Mesendoderm (in vitro differentiated cells): ENCODE results near the gene SLC12A9.

ENCODE experiments used
- DNase-seq: peaks from one replicate; pipeline ENCODE4 v3.0.0; 2013
- H2AK5ac ChIP-seq: 2 replicates; pipeline ENCODE4 v1.6.1; 2013; ENCODE audit warnings: low read length, inconsistent platforms
- H2BK120ac ChIP-seq: 2 replicates; pipeline ENCODE4 v1.6.1; 2013; ENCODE audit warnings: low read depth, mild to moderate bottlenecking, low read length, moderate library complexity, mixed read lengths
- H2BK15ac ChIP-seq: replicated peaks from 2 replicates; pipeline ENCODE4 v1.6.1; 2013; ENCODE audit warnings: low read depth, mild to moderate bottlenecking, moderate library complexity
- H2BK5ac ChIP-seq: 2 replicates; pipeline ENCODE4 v1.6.1; 2013; ENCODE audit warnings: low read length, inconsistent platforms
- H3K18ac ChIP-seq: 2 replicates; pipeline ENCODE4 v1.6.1; 2013; ENCODE audit warnings: mild to moderate bottlenecking, low read length, mixed read lengths
- H3K23ac ChIP-seq: one replicate; pipeline ENCODE4 v1.6.1; 2013; ENCODE audit warnings: low read length
- H3K27ac ChIP-seq: 2 replicates; pipeline ENCODE4 v1.5.1; 2013; ENCODE audit warnings: low read depth, mild to moderate bottlenecking, inconsistent platforms, low read length, moderate library complexity
- H3K27me3 ChIP-seq: 2 replicates; pipeline ENCODE4 v1.6.1; 2013; ENCODE audit warnings: low read length, control low read depth, mild to moderate bottlenecking, inconsistent platforms; ENCODE audit not compliant: insufficient read depth, poor library complexity
- H3K36me3 ChIP-seq: 2 replicates; pipeline ENCODE4 v1.6.1; 2013; ENCODE audit warnings: low read length, inconsistent platforms; ENCODE audit not compliant: control insufficient read depth, insufficient read depth
- H3K4ac ChIP-seq: one replicate; pipeline ENCODE4 v1.6.1; 2013; ENCODE audit warnings: low read depth, mild to moderate bottlenecking, low read length, moderate library complexity
- H3K4me1 ChIP-seq: 2 replicates; pipeline ENCODE4 v1.6.1; 2013; ENCODE audit warnings: low read depth, low read length, inconsistent platforms; ENCODE audit not compliant: control insufficient read depth
- H3K4me2 ChIP-seq: 2 replicates; pipeline ENCODE4 v1.6.1; 2013; ENCODE audit warnings: low read length
- H3K4me3 ChIP-seq: 2 replicates; pipeline ENCODE4 v1.5.1; 2013; ENCODE audit warnings: mild to moderate bottlenecking, low read length
- H3K56ac ChIP-seq: one replicate; pipeline ENCODE4 v1.6.1; 2013; ENCODE audit warnings: low read length
- H3K79me1 ChIP-seq: 2 replicates; pipeline ENCODE4 v1.6.1; 2013; ENCODE audit warnings: low read length, inconsistent platforms
- H3K79me2 ChIP-seq: 2 replicates; pipeline ENCODE4 v1.6.1; 2013; ENCODE audit warnings: mild to moderate bottlenecking, low read length; ENCODE audit not compliant: control insufficient read depth, insufficient read depth
- H3K9ac ChIP-seq: 2 replicates; pipeline ENCODE4 v1.6.1; 2013; ENCODE audit warnings: low read length, inconsistent platforms
- H4K5ac ChIP-seq: one replicate; pipeline ENCODE4 v1.6.1; 2013; ENCODE audit warnings: low read length
- H4K8ac ChIP-seq: one replicate; pipeline ENCODE4 v1.6.1; 2013; ENCODE audit warnings: low read depth, mild to moderate bottlenecking, control low read depth, low read length, moderate library complexity
- WGBS: extraction: QIAGEN DNeasy Blood & Tissue Kit; methylation state at CpG from one replicate; pipeline ENCODE4 v1.1.7; 2013; ENCODE audit warnings: low lambda C conversion rate, missing lambda C conversion rate; ENCODE audit not compliant: insufficient coverage; ENCODE audit errors: extremely low coverage; 5-methylcytosine and 5-hydroxymethylcytosine counted together

The SLC12A9 gene

GRCh38 chr7:100884736-100885439, 32.4 kb downstream of the SLC12A9 start:
- H2BK5ac ChIP-seq: no peak overlapping the region
- H3K79me2 ChIP-seq: peaks cover 31% of the 10 kb centered on the region
- H3K4me3 ChIP-seq: no peak overlapping the region
- no peak overlapping the region for H3K4ac ChIP-seq
- no peaks in the 10 kb centered on the region for H3K27me3 ChIP-seq
- H2BK15ac ChIP-seq: no peak overlapping the region
- H4K8ac ChIP-seq: no peak overlapping the region
- no peak overlapping the region for H3K27ac ChIP-seq
- no peak overlapping the region for H3K9ac ChIP-seq
- H2BK120ac ChIP-seq: no peak overlapping the region
- no peak overlapping the region for H3K18ac ChIP-seq
- WGBS: no CpG with 5 or more reads among the region's 29 CpGs
- no peak for DNase-seq
- H2AK5ac ChIP-seq: no peak overlapping the region
- peaks cover 40% of the 10 kb centered on the region for H3K36me3 ChIP-seq
- H3K4me2 ChIP-seq: no peak overlapping the region
- H3K79me1 ChIP-seq: peaks cover 17% of the 10 kb centered on the region
- H4K5ac ChIP-seq: no peak overlapping the region
- peaks cover 2% of the 10 kb centered on the region for H3K4me1 ChIP-seq
- H3K56ac ChIP-seq: no peak overlapping the region
- no peak overlapping the region for H3K23ac ChIP-seq

- H3K27ac ChIP-seq: no peak overlapping the region
- no peak overlapping the region for H3K4me3 ChIP-seq
- no peak overlapping the region for H3K4ac ChIP-seq
- H3K18ac ChIP-seq: no peak overlapping the region
- H2BK5ac ChIP-seq: no peak overlapping the region
- no peak overlapping the region for H3K56ac ChIP-seq
- peaks cover 2% of the 10 kb centered on the region for H3K4me1 ChIP-seq
- H3K79me1 ChIP-seq: peaks cover 14% of the 10 kb centered on the region
- no peaks in the 10 kb centered on the region for H3K27me3 ChIP-seq
- no peak overlapping the region for H3K4me2 ChIP-seq
- H3K36me3 ChIP-seq: peaks cover 38% of the 10 kb centered on the region
- DNase-seq: no peak
- WGBS: no CpG with 5 or more reads among the region's 22 CpGs
- no peak overlapping the region for H4K8ac ChIP-seq
- H3K79me2 ChIP-seq: peaks cover 26% of the 10 kb centered on the region
- H3K9ac ChIP-seq: no peak overlapping the region
- H3K23ac ChIP-seq: no peak overlapping the region
- no peak overlapping the region for H2AK5ac ChIP-seq
- no peak overlapping the region for H2BK120ac ChIP-seq
- H4K5ac ChIP-seq: no peak overlapping the region
- H2BK15ac ChIP-seq: no peak overlapping the region
Observed at GRCh38 chr7:100885440-100886141, 33.1 kb downstream of the SLC12A9 start.

GRCh38 chr7:100886142-100886935, 33.8 kb downstream of the SLC12A9 start:
- Histone ChIP-seq H3K23ac (no peak overlapping the region), H3K4ac (no peak overlapping the region), H3K79me2 (peaks cover 21% of the 10 kb centered on the region), H3K4me2 (no peak overlapping the region), H3K4me1 (peaks cover 2% of the 10 kb centered on the region), H3K4me3 (no peak overlapping the region), H4K8ac (no peak overlapping the region), H3K18ac (no peak overlapping the region), H3K56ac (no peak overlapping the region), H2BK15ac (no peak overlapping the region), H4K5ac (no peak overlapping the region), H2AK5ac (no peak overlapping the region), H3K36me3 (peaks cover 34% of the 10 kb centered on the region), H3K79me1 (peaks cover 10% of the 10 kb centered on the region), H2BK120ac (no peak overlapping the region), H2BK5ac (no peak overlapping the region), H3K27me3 (no peaks in the 10 kb centered on the region), H3K27ac (no peak overlapping the region), H3K9ac (no peak overlapping the region)
- WGBS: no CpG with 5 or more reads among the region's 27 CpGs
- DNase-seq: no peak

- Histone ChIP-seq H2BK120ac (no peak overlapping the region), H3K4me1 (peaks cover 2% of the 10 kb centered on the region), H3K27me3 (no peaks in the 10 kb centered on the region), H3K9ac (no peak overlapping the region), H4K8ac (no peak overlapping the region), H3K56ac (peak overlapping the region; percentile 1), H3K79me1 (peaks cover 4% of the 10 kb centered on the region), H4K5ac (no peak overlapping the region), H3K18ac (no peak overlapping the region), H2BK15ac (no peak overlapping the region), H2BK5ac (no peak overlapping the region), H2AK5ac (no peak overlapping the region), H3K27ac (no peak overlapping the region), H3K23ac (no peak overlapping the region), H3K4ac (no peak overlapping the region), H3K79me2 (peaks cover 17% of the 10 kb centered on the region), H3K4me2 (no peak overlapping the region), H3K4me3 (no peak overlapping the region), H3K36me3 (peaks cover 29% of the 10 kb centered on the region)
- DNase-seq: no peak
- WGBS: no CpG with 5 or more reads among the region's 25 CpGs
Observed at GRCh38 chr7:100886936-100887515, 34.5 kb downstream of the SLC12A9 start.

- H3K4me1 ChIP-seq: peaks cover 2% of the 10 kb centered on the region
- no peak overlapping the region for H3K4me2 ChIP-seq
- no peak overlapping the region for H3K18ac ChIP-seq
- peak overlapping the region; percentile 1 for H3K56ac ChIP-seq
- no peak overlapping the region for H4K5ac ChIP-seq
- peaks cover 26% of the 10 kb centered on the region for H3K36me3 ChIP-seq
- no peak overlapping the region for H3K23ac ChIP-seq
- H3K79me1 ChIP-seq: peaks cover 4% of the 10 kb centered on the region
- H2AK5ac ChIP-seq: no peak overlapping the region
- H2BK15ac ChIP-seq: no peak overlapping the region
- no peak for DNase-seq
- H3K9ac ChIP-seq: peak overlapping the region; percentile 87
- no peaks in the 10 kb centered on the region for H3K27me3 ChIP-seq
- peaks cover 17% of the 10 kb centered on the region for H3K79me2 ChIP-seq
- H2BK5ac ChIP-seq: no peak overlapping the region
- no peak overlapping the region for H3K4me3 ChIP-seq
- H4K8ac ChIP-seq: no peak overlapping the region
- no peak overlapping the region for H3K27ac ChIP-seq
- no CpG with 5 or more reads among the region's 21 CpGs for WGBS
- H3K4ac ChIP-seq: no peak overlapping the region
- no peak overlapping the region for H2BK120ac ChIP-seq
Observed at GRCh38 chr7:100887516-100888290, 35.2 kb downstream of the SLC12A9 start.
